Measurements from ENCODE around the gene RPN1. TPM values are rescaled to one million over a fixed set of nuclear protein-coding genes. Genes with fewer than 3 reads are reported as not detected.

Gene RPN1
- total and polyA plus RNA-seq, 2 donors (not counting 3 experiments of a cell fraction or from before 2014, with no cell fraction given): 250 to 266 TPM

DNA sequence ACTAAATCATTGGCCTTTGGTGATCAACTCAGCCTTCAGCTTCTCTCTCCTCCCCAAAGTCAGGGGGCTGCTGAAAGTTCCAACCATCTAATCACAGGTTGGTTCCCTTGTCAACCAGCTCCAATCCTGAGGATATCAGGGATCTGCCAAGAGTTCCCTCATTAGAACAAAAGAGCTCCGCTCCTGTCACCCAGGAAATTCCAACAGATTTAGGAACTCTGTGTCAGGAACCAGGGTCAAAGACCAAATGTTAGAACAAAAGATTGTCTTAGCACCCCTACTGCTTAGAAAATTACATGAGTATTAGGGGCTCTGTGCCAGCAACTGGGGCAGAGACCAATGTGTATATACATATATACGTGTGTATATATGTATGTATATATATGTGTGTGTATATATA is 43.1 kb upstream of the RPN1 start:
- H3K27me3 ChIP-seq (ENCODE audit: control insufficient read depth in 2 of 2, insufficient read depth in 2 of 2, low read length in 2 of 2): peaks cover 0 to 3% of the 10 kb centered on the region in 2 experiments
- no peaks in the 10 kb centered on the region for H3K36me3 ChIP-seq (ENCODE audit: control insufficient read depth in 2 of 2, extremely low read depth in 1 of 2, insufficient read depth in 2 of 2, low read length in 2 of 2)
- dilution Hi-C loops (cut with MboI; ENCODE audit: extremely low pct_ligation_motif_present, low sequenced_read_pairs) (no loop called here), intact Hi-C loops (cut with micrococcal nuclease) (no loop called here)
- FAIRE-seq (no peak), DNase-seq (ENCODE audit: low read depth, low spot score) (no peak)
- CTCF ChIA-PET: interaction anchor here (1.6 kb wide), 1 partner anchor 13 kb away, joined by 6 read pairs; no protein-coding TSS in a partner anchor
- TF ChIP-seq POLR2AphosphoS5 (IDR thresholded peaks at IDR 0.05; ENCODE audit: insufficient read depth, low read depth, low read length): no peak
- no peak for TF ChIP-seq CTCF (IDR thresholded peaks at IDR 0.05; ENCODE audit: extremely low read depth in 1 of 2, insufficient read depth in 1 of 2, low read depth in 1 of 2, low read length in 2 of 2)
- no peak for TF ChIP-seq FOS (IDR thresholded peaks at IDR 0.05; ENCODE audit: borderline replicate concordance, insufficient read depth, low read length)
- no peak for TF ChIP-seq MYC (IDR thresholded peaks at IDR 0.05; ENCODE audit: low read depth, low read length)
- TF ChIP-seq EZH2 (IDR thresholded peaks at IDR 0.05; ENCODE audit: borderline replicate concordance, low read depth, low read length, severe bottlenecking): no peak
- no peak for TF ChIP-seq MAX (IDR thresholded peaks at IDR 0.05; ENCODE audit: insufficient read depth, insufficient read length)
- TF ChIP-seq POLR2A (IDR thresholded peaks at IDR 0.05; ENCODE audit: low read depth, low read length): no peak
- TF ChIP-seq JUN (IDR thresholded peaks at IDR 0.05; ENCODE audit: borderline replicate concordance, insufficient read depth, insufficient read length, low read depth): no peak
- TF ChIP-seq GATA2 (IDR thresholded peaks at IDR 0.05; ENCODE audit: insufficient read depth, insufficient read length, low read depth, low read length): no peak
- no peak overlapping the region for H3K27ac ChIP-seq (ENCODE audit: insufficient read depth, low read depth, low read length)
- H3K4me2 ChIP-seq (ENCODE audit: insufficient read depth, low read length): no peak overlapping the region
- H3K4me3 ChIP-seq (replicated peaks in 1 of 3; ENCODE audit: insufficient read depth in 1 of 3, low read depth in 1 of 3, low read length in 3 of 3): no peak overlapping the region
- H3K4me1 ChIP-seq (ENCODE audit: control insufficient read depth, extremely low read depth, insufficient read depth, low read length): no peaks in the 10 kb centered on the region
- H3K79me2 ChIP-seq (ENCODE audit: control insufficient read depth, insufficient read depth, low read length): no peaks in the 10 kb centered on the region
- no peaks in the 10 kb centered on the region for H3K9me1 ChIP-seq (replicated peaks; ENCODE audit: control insufficient read depth, extremely low read depth, insufficient read depth, low read length)
- BruUV-seq (replicated peaks): no TSS peak
- H3K9me3 ChIP-seq (replicated peaks; ENCODE audit: control insufficient read depth, insufficient read depth, low read length): no peaks in the 10 kb centered on the region
- no peak overlapping the region for H2AFZ ChIP-seq (ENCODE audit: low read depth, low read length)
- POLR2A ChIA-PET: no interaction called here
- H4K20me1 ChIP-seq (replicated peaks; ENCODE audit: control insufficient read depth, extremely low read depth, insufficient read depth, low read length): no peaks in the 10 kb centered on the region
- no peak overlapping the region for H3K9ac ChIP-seq (replicated peaks; ENCODE audit: extremely low read depth, insufficient read depth, low read length)
